GM21423 (cell line): ENCODE results near the gene PMS2.
"Not testable (repeated sequence)": the region's sequence is repeated elsewhere in the genome, so short reads cannot be mapped to it uniquely, and the experiment has no call there.

ENCODE experiments used
- ATAC-seq: cut with Tn5 transposase; IDR thresholded peaks from one replicate; pipeline ENCODE4 v1.9.1; 2021; ENCODE audit warnings: mild to moderate bottlenecking, moderate library complexity; ENCODE audit not compliant: unreplicated experiment

PMS2 gene

GRCh38 chr7:5924180-5924579, 84.7 kb downstream of the PMS2 start:
- not testable (repeated sequence) for ATAC-seq
